IPS-15b (cell line): ENCODE results near the gene PRDM2.
"Not testable (repeated sequence)": the region's sequence is repeated elsewhere in the genome, so short reads cannot be mapped to it uniquely, and the experiment has no call there.

Experiments
- H3K27me3 ChIP-seq: one replicate; pipeline ENCODE4 v1.6.1; 2013; ENCODE audit warnings: low read length; ENCODE audit not compliant: control insufficient read depth, insufficient read depth
- H3K36me3 ChIP-seq: one replicate; pipeline ENCODE4 v1.6.1; 2013; ENCODE audit warnings: low read length; ENCODE audit not compliant: control insufficient read depth, insufficient read depth
- H3K4me1 ChIP-seq: one replicate; pipeline ENCODE4 v1.6.1; 2013; ENCODE audit warnings: mild to moderate bottlenecking, low read length; ENCODE audit not compliant: control insufficient read depth, insufficient read depth
- H3K4me3 ChIP-seq: one replicate; pipeline ENCODE4 v1.5.1; 2013; ENCODE audit warnings: low read depth, low read length
- H3K9ac ChIP-seq: one replicate; pipeline ENCODE4 v1.6.1; 2013; ENCODE audit warnings: low read depth, mild to moderate bottlenecking, low read length
- H3K9me3 ChIP-seq: one replicate; pipeline ENCODE4 v1.6.1; 2013; ENCODE audit warnings: mild to moderate bottlenecking, low read length; ENCODE audit not compliant: control insufficient read depth, insufficient read depth

Gene PRDM2

DNA sequence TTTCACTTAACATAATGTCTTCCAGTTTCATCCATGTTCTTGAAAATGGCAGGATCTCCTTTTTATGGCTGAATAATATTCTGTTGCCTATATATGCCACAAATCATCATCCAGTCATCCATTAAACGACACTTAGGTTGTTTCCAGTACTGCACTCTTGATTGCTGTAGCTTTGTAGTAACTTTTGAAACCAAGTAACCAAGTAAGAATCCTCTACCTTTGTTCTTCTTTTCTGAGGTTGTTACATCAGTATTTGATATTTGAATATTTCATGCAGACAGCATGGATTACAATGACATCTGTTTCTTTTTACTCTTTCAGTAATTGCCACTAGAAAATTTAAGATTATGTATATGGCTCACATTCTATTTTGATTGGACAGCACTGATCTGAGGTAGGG is 22.1 kb upstream of the PRDM2 start:
- Histone ChIP-seq H3K4me3 (no peak overlapping the region), H3K4me1 (no peaks in the 10 kb centered on the region), H3K9me3 (no peaks in the 10 kb centered on the region), H3K9ac (no peak overlapping the region), H3K27me3 (no peaks in the 10 kb centered on the region), H3K36me3 (no peaks in the 10 kb centered on the region)

DNA sequence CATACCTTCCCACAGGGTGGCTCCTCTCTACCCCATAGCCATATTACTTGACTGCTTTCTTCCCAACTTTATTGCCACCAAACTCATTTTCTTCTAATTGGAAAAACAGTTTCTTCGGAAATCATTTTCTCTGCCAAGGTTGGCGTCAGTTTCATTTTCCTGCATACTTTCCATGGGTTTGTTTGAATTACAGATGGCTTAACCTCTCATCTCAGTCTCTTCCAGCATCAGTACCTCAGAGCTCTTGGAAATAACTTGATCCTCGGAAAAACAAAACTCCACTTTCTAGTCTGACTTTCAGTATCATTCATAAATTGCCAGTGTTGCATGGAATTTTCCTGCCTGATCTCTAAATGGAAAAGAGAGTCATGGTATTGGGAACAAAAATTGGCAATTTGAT is 20.3 kb upstream of the PRDM2 start:
- H3K36me3 ChIP-seq, result no peaks in the 10 kb centered on the region
- H3K4me3 ChIP-seq, result no peak overlapping the region
- H3K27me3 ChIP-seq, result no peaks in the 10 kb centered on the region
- H3K9me3 ChIP-seq, result no peaks in the 10 kb centered on the region
- no peaks in the 10 kb centered on the region for H3K4me1 ChIP-seq
- H3K9ac ChIP-seq, result no peak overlapping the region

DNA sequence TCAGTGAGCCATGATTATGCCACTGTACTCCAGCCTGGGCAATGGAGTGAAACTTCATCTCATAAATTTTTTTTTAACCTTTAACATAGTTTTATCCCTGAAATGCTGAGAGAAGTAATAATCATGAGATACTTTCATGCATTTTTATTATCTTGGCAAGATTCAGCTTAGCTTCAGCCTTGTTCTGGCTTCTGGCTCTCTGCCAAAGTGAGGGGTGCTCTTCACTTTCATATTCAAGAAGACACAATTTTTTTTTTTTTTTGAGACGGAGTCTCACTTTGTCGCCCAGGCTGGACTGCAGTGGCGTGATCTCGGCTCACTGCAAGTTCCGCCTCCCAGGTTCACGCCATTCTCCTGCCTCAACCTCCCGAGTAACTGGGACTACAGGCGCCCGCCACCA is 19.4 kb upstream of the PRDM2 start:
- not testable (repeated sequence) for H3K27me3 ChIP-seq, H3K4me1 ChIP-seq, H3K9me3 ChIP-seq, H3K9ac ChIP-seq, H3K36me3 ChIP-seq, H3K4me3 ChIP-seq

DNA sequence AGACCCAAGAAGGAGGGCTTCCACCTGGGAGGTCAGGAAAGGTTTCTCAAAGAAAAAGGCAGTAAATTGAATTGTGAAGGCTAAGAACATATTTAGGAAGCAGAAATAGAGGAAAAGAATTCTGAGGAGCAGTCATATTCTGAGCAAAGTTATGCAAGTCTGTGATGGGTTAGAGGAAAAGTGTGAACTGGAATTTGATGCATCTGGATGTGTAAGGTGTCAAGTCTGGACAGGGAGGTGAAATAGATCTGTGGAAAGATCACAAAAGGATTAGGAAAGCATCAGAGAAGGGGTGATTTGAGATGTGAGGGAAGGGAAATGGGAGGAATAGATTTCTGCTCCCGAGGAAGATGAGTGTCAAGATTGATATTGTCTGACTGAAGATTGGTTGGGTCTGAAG is 18.1 kb upstream of the PRDM2 start:
- H3K4me3 ChIP-seq, result no peak overlapping the region
- H3K9me3 ChIP-seq, result no peaks in the 10 kb centered on the region
- H3K27me3 ChIP-seq, result no peaks in the 10 kb centered on the region
- peaks cover 5% of the 10 kb centered on the region for H3K4me1 ChIP-seq
- H3K36me3 ChIP-seq, result no peaks in the 10 kb centered on the region
- no peak overlapping the region for H3K9ac ChIP-seq

DNA sequence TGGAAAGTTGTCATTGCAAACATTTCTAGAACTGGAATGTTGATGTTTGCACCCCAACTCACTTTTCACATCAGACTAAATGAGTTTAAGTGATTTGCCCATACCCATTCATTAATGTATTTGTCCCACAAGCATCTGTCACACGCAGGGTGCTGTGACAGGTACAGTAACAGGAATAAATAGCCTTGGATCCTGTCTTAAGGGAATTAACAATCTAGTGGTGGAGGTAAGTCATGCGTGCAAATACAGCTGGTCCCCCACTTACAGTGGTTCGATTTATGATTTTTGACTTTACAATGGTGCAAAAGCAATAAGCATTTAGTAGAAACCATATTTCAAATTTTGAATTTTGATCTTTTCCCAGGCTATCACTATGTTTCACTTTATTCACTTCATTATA is 17.5 kb upstream of the PRDM2 start:
- peaks cover 5% of the 10 kb centered on the region for H3K4me1 ChIP-seq
- no peaks in the 10 kb centered on the region for H3K9me3 ChIP-seq
- no peak overlapping the region for H3K4me3 ChIP-seq
- no peak overlapping the region for H3K9ac ChIP-seq
- H3K27me3 ChIP-seq, result no peaks in the 10 kb centered on the region
- H3K36me3 ChIP-seq, result no peaks in the 10 kb centered on the region

DNA sequence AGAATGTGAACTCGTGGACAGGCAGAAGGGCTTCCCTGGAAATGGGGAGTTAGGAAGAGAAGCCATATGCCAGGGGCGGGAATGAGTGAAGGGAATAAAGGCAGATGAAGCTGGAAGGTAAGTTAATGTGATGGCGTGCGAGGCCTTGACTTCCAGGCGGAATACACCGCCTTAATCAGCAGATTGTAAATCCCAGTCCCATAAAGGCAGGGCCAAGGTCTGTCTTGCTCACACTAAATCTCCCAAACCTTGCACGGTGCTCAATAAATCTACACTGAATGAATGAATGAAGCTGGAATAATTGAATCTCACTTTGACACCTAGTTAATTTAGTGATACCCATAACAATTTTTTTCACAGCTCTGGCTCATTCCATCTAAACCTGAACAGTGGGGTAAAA is 16.8 kb upstream of the PRDM2 start:
- H3K4me3 ChIP-seq, result no peak overlapping the region
- H3K27me3 ChIP-seq, result no peaks in the 10 kb centered on the region
- no peaks in the 10 kb centered on the region for H3K9me3 ChIP-seq
- no peak overlapping the region for H3K9ac ChIP-seq
- peaks cover 5% of the 10 kb centered on the region for H3K4me1 ChIP-seq
- no peaks in the 10 kb centered on the region for H3K36me3 ChIP-seq

DNA sequence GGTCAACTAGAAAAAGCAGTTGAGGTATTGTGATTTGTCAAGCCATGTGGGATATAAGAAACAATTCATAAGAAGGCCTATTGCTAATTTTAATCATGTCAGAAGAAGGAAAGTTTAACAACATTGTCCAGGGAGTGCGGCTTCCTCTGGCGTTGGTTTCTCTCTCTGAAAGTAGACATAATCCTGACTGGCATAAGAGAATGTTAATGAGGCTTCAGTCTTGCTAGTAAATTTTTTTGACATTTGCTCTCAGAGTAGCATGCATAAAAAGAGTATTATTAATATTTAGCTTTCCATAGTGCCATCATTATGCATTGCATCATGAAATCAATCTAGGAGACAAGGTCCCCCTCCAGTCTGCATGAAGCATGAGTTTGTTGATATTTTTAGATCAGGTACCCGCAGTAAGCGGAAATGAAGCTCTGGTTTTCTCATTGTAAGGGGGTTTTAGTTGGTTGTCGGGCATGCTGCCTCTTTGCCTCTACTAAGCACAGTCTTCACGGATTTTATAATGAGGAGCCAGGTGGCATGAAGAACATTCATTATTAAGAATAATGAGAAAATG is 12.8 kb upstream of the PRDM2 start:
- Histone ChIP-seq H3K9me3 (no peaks in the 10 kb centered on the region), H3K27me3 (no peaks in the 10 kb centered on the region), H3K36me3 (no peaks in the 10 kb centered on the region), H3K4me1 (peaks cover 5% of the 10 kb centered on the region), H3K9ac (no peak overlapping the region), H3K4me3 (no peak overlapping the region)

DNA sequence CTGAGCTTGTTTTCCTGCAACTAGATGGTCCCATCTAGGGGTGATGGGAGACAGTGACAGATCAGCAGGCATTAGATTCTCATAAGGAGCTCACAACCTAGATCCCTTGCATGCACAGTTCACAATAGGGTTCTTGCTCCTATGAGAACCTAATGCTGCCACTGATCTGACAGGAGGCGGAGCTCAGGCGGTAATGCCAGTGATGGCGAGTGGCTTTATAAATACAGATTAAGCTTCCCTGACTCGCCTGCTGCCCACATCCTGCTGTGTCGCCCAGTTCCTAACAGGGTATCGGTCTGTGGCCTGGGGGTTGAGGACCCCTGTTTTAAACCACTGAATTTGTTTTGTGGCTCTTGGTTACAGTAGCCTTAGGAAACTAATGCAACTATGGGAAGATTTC is 6.9 kb upstream of the PRDM2 start:
- not testable (repeated sequence) for H3K27me3 ChIP-seq, H3K4me1 ChIP-seq, H3K36me3 ChIP-seq, H3K4me3 ChIP-seq, H3K9me3 ChIP-seq, H3K9ac ChIP-seq

DNA sequence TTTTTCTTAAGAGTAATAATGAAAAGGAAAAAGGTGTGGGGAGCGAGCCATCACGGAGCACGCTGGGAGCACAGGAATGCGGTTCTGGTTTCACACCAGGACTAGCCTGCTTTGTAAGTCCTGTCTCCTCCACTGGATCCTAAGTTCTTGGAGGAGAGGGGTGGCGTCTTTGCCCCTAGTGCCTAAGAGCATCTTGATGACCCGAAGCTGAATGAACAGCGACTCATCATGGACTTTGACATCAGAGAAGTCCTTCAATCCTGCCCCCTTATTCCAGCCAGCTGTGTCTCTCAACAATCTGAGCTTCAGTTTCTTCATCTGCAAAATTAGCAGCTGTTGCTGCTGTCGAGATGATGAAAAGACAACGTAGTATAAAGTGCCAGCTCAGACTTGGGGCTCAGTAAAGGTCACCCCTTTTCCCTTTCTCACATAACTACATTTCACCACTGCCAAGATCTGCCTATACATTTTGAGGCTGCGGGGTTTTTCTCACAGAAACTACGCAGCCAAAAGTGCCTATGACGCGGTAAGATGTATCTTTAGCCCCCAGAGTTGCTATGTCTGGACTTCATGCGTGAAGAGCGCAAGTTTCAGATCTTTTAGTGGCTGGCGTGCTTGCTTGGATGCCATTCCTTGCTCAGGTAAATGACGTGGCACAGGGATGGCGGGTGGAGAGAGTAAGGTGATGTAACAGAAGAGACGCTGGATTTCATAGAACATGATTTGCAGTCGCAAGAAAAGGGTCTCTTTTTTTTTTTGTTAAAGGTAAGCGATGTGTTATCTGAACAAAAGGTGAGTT is 4.9 kb upstream of the PRDM2 start:
- Histone ChIP-seq H3K9ac (no peak overlapping the region), H3K36me3 (no peaks in the 10 kb centered on the region), H3K9me3 (no peaks in the 10 kb centered on the region), H3K4me3 (no peak overlapping the region), H3K27me3 (peaks cover 16% of the 10 kb centered on the region), H3K4me1 (no peaks in the 10 kb centered on the region)

DNA sequence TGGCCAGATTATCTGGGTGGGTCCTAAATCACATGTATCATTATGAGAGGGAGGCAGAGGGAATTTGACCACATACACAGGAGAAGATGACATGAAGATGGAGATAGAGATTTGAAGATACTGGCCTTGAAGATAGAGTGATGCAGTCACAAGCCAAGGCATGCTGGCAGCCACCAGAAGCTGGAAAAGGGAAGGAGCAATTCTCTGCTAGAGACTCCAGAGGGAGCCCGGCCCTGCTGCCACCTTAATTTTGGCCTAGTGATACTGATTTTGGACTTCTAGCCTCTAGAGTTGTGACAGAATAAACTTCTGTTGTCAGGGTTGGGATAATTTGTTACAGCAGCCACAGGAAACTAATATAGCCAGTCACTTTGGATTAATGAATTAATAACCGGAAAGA is 2.2 kb upstream of the PRDM2 start:
- H3K9ac ChIP-seq, result no peak overlapping the region
- H3K4me1 ChIP-seq, result no peaks in the 10 kb centered on the region
- no peaks in the 10 kb centered on the region for H3K36me3 ChIP-seq
- H3K9me3 ChIP-seq, result no peaks in the 10 kb centered on the region
- H3K27me3 ChIP-seq, result peaks cover 31% of the 10 kb centered on the region
- H3K4me3 ChIP-seq, result no peak overlapping the region

DNA sequence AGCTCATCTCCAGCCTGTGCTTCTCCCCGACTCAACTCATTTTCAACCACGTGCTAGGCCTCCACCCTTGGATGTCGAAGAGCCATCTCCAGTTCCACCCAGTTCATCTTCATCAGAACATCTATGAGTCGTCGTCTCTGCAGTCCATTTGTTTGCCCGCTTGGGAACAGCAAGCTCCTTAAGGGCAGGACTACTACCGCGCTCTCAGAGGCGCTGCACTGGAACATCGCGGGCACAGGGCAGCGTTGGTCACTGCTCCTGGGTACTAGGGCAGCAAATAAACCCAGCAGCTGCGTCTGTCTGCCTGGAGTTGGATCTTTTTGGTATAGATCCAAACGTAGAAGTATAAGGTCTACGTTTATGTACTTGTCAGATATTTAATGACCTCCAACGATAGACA is 478 bp upstream of the PRDM2 start:
- Histone ChIP-seq H3K9me3 (no peaks in the 10 kb centered on the region), H3K4me3 (peak overlapping the region; percentile 48), H3K4me1 (no peaks in the 10 kb centered on the region), H3K9ac (peak overlapping the region; percentile 26), H3K27me3 (peaks cover 34% of the 10 kb centered on the region), H3K36me3 (no peaks in the 10 kb centered on the region)

DNA sequence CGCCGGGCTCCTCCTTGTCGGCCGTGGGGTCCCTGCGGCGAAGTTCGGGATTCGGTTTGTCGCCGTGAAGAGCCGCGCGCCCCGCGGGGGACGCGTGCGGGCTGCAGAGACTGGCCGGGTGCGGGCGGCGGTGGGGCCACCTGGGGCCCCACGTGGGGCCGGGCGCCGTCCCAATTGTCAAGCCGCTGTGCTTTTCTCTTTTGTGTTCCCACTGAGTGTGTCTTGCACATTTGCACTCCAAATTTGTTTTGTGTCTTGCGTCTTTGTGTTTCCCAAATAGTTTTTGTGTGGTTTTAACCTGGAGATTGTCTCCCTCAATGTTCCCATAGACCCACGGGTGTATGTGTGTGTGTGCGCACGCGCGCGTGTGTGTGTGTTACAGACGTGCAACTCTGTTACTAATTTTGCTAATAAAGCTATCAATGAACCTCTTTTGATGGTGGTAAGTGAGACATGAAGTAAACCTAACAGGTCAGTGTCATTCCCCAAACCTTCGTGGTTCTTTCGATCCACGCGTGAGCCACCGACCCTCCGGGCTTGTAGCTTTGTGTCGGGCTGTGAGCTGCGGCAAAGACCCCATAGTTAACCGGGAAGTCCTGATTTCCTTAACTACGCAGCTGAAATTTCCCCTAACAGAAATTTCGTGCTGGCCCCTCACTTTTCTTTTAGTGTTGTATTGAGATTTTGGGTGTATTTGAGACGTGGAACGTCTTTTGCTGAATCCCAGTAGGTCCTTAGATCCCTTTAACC is 708 bp downstream of the PRDM2 start:
- Histone ChIP-seq H3K4me1 (no peaks in the 10 kb centered on the region), H3K9ac (no peak overlapping the region), H3K4me3 (peak overlapping the region; percentile 66)

More for the DNA sequence above, 708 bp downstream of the PRDM2 start:
- Histone ChIP-seq H3K36me3 (no peaks in the 10 kb centered on the region), H3K27me3 (peaks cover 34% of the 10 kb centered on the region), H3K9me3 (no peaks in the 10 kb centered on the region)
